ENCODE results near the gene PDZD2.

DNA sequence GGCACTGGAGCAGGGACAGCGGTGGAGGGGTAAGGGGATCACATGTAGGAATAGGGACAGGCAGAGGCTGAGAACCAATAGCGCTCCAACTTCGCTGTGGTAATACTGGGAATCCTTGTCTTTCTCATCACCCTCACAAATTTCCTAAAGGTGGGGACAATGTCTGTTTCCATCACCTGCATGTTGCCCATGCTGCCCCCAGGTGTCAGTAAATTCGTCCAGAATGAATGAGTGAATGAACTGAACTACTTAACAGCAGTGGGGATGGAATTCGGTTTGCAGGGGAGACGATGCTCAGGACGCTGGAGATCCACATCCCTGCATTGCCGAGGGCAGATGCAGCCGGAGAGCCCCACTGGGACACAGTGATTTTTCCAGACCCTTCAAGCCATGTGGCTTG, 129.9 kb downstream of the PDZD2 start:
- TF ChIP-seq, protein P1, sequence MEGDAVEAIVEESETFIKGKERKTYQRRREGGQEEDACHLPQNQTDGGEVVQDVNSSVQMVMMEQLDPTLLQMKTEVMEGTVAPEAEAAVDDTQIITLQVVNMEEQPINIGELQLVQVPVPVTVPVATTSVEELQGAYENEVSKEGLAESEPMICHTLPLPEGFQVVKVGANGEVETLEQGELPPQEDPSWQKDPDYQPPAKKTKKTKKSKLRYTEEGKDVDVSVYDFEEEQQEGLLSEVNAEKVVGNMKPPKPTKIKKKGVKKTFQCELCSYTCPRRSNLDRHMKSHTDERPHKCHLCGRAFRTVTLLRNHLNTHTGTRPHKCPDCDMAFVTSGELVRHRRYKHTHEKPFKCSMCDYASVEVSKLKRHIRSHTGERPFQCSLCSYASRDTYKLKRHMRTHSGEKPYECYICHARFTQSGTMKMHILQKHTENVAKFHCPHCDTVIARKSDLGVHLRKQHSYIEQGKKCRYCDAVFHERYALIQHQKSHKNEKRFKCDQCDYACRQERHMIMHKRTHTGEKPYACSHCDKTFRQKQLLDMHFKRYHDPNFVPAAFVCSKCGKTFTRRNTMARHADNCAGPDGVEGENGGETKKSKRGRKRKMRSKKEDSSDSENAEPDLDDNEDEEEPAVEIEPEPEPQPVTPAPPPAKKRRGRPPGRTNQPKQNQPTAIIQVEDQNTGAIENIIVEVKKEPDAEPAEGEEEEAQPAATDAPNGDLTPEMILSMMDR (IDR thresholded peaks at IDR 0.05), result no peak
- no peak for TF ChIP-seq POLR2A (IDR thresholded peaks at IDR 0.05)
- no peak for TF ChIP-seq POLR2AphosphoS5 (IDR thresholded peaks at IDR 0.05; ENCODE audit: insufficient read depth in 1 of 2, low read depth in 1 of 2)

Measured in vagina (tissue), 2 donors.